ENCODE data around the gene MS4A18.
"Not testable (repeated sequence)": the region's sequence is repeated elsewhere in the genome, so short reads cannot be mapped to it uniquely, and the experiment has no call there.

The MS4A18 gene

GRCh38 chr11:60740573-60740972 lies 16.1 kb downstream of the MS4A18 start:
- DNase-seq = no peak

GRCh38 chr11:60741421-60741820 lies 16.9 kb downstream of the MS4A18 start:
- DNase-seq = no peak

- DNase-seq = no peak
Measured at GRCh38 chr11:60743058-60743457, 18.5 kb downstream of the MS4A18 start.

DNA sequence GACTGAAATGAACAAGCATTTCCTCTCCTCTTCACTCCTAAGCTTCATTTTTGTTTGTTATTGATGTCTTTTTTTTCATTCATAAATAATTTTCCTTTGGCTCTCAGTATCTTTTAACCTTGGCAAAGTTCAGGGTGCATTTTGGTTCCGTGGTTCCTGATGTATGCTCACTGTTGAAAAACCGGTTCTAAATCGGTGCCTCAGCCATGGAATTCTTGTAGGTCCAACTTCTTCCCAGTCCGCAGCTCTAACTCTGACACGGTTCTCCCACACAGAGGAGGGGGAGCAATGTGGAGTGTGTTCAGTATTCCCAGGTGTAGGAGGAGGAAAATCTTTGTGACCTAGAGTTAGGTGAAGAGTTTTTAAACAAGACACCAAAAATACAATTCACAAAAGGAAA lies 19.6 kb downstream of the MS4A18 start:
- DNase-seq = no peak

- no peak for DNase-seq
Measured at GRCh38 chr11:60747359-60747873, 22.9 kb downstream of the MS4A18 start.

- DNase-seq = no peak
Measured at GRCh38 chr11:60748225-60748624, 23.7 kb downstream of the MS4A18 start.

DNA sequence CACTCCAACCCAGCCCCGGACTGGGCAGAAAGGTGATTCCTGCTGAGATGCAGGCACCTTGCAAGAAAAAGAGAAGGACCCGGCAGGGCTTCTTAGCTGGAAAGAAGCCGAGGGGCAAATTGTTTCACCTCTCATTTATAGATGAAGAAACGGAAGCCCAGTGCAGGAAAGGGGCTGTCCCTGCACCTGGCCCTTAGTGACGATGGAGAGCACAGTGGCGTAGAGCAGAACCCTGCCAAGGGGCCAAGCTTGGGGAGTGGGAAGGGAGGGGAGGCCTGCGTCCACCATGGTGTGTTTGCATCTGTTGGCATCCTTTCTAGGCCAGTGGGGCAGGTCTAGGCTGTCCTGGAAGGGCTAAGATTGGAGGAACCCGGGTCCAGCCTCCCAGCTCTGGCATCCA lies 24.3 kb downstream of the MS4A18 start:
- no peak for DNase-seq

- no peak for DNase-seq
Measured at GRCh38 chr11:60750911-60751310, 26.4 kb downstream of the MS4A18 start.

DNA sequence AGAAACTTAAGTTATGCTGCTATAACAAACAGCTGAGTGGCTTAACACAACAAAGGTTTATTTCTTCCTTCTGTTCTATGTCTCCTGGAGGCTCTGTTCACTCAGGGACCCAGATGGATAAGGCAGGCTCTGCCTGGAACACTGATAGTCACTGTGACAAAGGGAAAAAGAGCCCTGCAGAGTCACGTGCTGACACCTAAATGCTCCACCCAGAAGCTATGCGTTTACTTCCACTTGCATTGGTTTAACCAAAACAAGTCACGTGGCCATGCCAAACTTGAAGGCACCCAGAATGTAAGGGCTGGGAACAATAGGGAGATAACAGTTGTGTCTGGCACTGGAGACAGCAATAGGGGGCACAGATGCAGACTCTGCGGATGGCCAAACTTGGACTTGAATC lies 28.8 kb downstream of the MS4A18 start:
- no peak for DNase-seq

- DNase-seq = no peak
Measured at GRCh38 chr11:60754887-60755286, 30.4 kb downstream of the MS4A18 start.

- peak in 1 of 5 donors; percentile 9 for DNase-seq
Measured at GRCh38 chr11:60756307-60757032, 31.9 kb downstream of the MS4A18 start, which contains the start of gene MS4A15. Gene MS4A15 (plus strand): TSS chr11:60756867. CDS start chr11:60763734, 6,867 bp downstream.

GRCh38 chr11:60757231-60757800 lies 32.8 kb downstream of the MS4A18 start:
- no peak for DNase-seq

DNA sequence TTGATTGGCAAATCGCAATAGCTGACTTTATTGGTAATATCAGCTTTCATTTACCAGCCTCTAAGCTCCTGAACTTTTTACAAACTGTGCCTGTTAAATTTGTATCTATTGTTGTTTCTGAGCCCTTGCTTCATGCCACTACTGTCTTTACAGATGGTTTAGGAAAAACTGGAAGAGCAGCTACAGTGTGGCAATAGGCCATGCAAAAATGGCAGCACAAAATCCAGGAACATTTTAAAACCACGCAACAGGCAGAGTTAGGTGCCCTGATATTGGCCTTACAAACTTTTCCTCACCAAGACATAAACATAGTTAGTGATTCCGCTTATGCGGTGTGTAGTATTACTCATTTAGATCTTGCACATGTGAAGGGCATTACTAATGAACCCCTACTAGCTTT lies 34.2 kb downstream of the MS4A18 start:
- DNase-seq = not testable (repeated sequence)

DNA sequence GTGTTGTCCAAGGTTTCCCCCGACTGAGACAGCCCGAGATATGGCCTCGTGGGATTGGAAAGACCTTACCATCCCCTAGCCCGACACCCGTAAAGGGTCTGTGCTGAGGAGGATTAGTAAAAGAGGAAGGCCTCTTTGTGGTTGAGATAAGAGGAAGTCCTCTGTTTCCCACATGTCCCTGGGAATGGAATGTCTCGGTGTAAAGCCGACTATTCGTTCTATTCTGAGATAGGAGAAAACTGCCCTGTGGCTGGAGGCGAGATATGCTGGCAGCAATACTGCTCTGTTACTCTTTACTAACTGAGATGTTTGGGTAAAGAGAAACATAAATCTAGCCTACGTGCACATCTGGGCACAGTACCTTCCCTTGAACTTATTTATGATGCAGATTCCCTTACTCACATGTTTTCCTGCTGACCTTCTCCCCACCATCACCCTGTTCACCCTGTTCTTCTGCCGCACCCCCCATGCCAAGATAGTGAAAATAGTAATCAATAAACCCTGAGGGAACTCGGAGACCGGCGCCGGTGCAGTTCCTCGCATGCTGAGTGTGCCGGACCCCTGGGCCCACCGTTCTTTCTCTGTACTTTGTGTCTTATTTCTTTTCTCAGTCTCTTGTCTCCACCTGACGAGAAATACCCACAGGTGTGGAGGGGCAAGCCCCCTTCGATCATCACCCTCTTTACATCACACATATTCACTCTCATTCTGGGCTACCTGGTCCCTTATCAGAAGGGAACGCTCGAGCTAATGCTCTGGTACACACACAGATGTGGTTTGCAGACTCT lies 35.1 kb downstream of the MS4A18 start:
- DNase-seq = not testable (repeated sequence)

DNA sequence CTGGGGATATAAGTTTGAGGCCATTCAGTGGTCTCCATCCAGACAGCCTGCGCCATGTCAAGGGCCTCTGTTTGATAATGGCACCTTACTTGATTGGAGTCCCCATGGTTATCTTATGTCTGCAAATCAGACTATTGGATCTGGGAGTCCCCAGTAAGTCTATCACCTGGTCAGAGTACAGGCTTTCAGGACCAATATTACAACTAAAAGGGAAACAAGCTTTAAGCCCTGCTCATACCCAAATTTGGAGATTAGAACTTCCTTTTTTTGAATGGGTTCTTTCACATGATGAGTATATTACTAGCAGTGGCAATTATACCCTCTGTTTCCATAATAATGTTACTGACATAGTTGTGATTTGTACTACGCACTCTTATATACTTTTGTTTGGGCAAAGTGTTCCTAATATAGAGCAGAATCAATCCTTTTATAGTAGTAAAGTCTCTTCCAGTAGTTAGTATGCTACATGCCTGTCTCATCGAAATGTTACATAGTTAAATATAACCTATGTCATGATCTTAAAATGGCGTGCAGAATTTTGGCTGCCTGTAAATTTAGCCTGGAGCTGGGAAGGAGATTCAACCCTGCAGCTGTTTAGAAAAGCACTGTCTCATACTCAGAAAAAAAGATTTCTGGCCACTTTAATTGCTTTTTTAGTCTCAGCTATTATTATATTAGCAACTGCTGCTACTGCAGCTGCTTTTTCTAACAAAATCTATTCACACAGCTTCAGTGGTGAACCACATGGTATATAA lies 37.1 kb downstream of the MS4A18 start:
- no peak for DNase-seq

GRCh38 chr11:60762851-60763691 lies 38.6 kb downstream of the MS4A18 start:
- DNase-seq = no peak

- no peak for DNase-seq
Measured at GRCh38 chr11:60763692-60764369, 39.3 kb downstream of the MS4A18 start.

GRCh38 chr11:60764879-60765278 lies 40.4 kb downstream of the MS4A18 start:
- DNase-seq = no peak

GRCh38 chr11:60765355-60765754 lies 40.8 kb downstream of the MS4A18 start:
- no peak for DNase-seq

DNA sequence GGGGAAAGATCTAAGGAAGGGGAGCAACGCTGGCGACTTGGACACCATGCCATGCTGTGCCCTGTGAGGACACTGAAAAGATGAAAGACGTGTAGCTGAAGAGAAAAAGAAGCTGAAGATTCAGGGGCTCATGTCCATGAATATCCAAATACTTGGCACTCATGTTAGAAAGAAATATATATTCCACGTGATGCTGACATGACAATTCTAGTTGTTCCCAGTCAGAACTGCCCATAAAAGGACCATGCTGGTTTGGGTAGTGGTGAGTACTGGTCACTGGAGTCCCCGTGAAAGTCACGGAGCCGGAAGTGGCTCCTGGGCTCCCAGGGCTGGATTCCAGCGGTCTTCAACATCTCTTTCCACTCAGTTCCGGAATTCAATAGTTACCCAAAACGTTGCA lies 42.0 kb downstream of the MS4A18 start:
- no peak for DNase-seq

DNA sequence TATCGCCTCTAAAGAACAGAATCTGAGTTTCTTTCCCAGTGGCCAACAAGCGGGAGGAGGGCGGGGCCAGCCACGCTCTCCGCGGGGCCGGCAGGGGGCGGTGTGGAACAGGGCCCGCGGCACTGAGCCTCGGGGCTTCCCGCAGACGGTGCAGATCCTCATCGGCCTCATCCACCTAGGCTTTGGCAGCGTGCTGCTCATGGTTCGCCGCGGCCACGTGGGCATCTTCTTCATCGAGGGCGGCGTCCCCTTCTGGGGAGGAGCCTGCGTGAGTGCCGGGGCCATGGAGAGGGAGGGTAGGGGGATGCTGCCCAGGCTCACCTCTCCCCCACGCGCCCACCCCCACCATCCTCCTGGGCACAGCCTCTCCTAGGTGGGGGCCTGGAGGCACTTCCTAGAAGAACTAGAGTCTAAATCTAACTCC lies 42.9 kb downstream of the MS4A18 start:
- DNase-seq = no peak
